GM18505 (cell line): ENCODE data around the gene CHST8.
"Not testable (repeated sequence)": the region's sequence is repeated elsewhere in the genome, so short reads cannot be mapped to it uniquely, and the experiment has no call there.

Experiments
- ATAC-seq: cut with Tn5 transposase; IDR thresholded peaks from one replicate; pipeline ENCODE4 v1.9.1; 2021; ENCODE audit not compliant: unreplicated experiment
- POLR2A ChIP-seq: IDR thresholded peaks from 4 replicates; pipeline ENCODE4 v1.6.1; 2011; ENCODE audit warnings: borderline replicate concordance; ENCODE audit not compliant: insufficient read depth, insufficient read length; ENCODE audit errors: extremely low read depth

Gene CHST8

DNA sequence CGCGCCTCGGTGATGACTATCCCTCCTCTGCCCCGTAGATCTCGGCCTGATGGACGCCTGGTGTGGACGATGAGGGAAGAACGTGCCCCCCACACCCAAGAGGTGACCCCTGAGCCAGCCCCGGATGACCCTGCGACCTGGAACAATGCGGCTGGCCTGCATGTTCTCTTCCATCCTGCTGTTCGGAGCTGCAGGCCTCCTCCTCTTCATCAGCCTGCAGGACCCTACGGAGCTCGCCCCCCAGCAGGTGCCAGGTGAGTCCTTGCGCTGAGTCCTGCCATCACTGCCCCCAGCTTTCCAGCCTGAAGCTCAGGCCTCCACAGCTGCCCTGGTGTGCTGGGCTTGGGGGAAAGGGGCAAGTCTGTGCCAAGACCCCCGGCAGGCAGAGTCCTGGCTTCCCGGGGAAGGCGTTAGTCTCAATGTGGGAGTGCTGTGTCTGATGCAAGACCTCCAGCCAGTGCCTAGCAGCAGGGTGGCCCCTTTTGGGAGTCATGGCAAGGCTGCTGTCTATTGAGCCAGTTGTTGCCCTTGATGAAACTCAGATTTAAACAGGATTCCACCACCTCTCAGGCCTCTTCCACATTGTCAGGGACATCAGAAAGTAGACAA is 67.5 kb downstream of the CHST8 start:
- ATAC-seq, result no peak

GRCh38 chr19:33689868-33690267 is 68.1 kb downstream of the CHST8 start:
- TF ChIP-seq POLR2A, result no peak
- ATAC-seq, result no peak

More for the DNA sequence above, 67.5 kb downstream of the CHST8 start:
- TF ChIP-seq POLR2A, result no peak

- no peak for ATAC-seq
- no peak for TF ChIP-seq POLR2A
Observed at GRCh38 chr19:33690378-33691029, 68.8 kb downstream of the CHST8 start.

GRCh38 chr19:33691030-33691427 is 69.3 kb downstream of the CHST8 start:
- no peak for ATAC-seq
- no peak for TF ChIP-seq POLR2A

DNA sequence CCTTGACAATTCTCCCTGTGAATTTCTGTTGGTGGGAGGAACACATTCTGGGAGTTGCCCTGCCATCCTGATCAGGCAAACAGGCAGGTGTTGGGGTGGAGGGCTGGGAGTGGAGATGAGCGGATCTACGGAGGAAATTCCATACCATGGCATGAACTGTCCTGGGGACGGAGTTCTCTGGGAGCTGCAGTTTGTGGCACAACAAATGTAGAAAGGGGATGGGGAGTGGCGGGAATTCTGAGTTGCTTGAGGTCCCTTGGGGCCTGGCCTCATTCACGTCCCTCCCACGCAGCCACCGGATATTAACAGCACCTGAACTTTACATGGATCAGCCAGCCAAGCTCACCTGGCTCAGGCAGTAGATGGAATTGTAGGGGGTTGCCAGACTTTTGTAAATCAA is 70.0 kb downstream of the CHST8 start:
- TF ChIP-seq POLR2A, result no peak
- no peak for ATAC-seq

DNA sequence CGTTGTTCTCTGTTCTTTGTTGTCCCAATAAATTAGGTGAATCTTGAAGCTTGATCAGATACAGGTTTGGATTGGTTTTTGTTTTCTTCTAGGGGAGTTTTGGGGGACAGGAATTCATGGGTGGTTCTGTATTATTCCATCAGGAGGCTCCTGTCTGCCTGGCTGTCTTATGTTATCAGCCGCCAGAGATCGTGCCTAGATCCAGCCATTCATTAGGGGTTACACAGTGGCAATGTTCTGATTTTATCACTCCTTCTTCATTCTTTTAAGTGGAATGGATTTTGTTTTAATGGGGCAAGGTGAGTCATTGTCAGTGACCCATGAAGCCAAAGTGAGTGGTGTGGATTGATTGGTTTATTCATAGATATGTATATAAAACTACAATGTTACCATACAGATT is 71.9 kb downstream of the CHST8 start:
- ATAC-seq, result no peak
- TF ChIP-seq POLR2A, result no peak

DNA sequence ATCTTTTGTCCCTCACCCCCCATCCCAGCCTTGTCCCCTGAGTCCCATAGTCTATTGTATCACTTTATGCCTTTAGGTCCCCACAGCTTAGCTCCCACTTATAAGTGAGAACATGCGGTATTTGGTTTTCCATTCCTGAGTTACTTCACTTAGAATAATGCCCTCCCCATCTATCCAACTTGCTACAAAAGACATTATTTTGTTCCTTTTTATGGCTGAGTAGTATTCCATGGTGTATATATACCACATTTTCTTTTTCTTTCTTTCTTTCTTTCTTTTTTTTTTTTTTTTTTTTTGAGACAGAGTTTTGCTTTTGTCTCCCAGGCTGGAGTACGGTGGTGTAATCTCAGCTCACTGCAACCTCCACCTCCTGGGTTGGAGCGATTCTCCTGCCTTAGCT is 73.8 kb downstream of the CHST8 start:
- not testable (repeated sequence) for ATAC-seq

GRCh38 chr19:33697766-33698165 is 76.0 kb downstream of the CHST8 start:
- TF ChIP-seq POLR2A, result no peak

DNA sequence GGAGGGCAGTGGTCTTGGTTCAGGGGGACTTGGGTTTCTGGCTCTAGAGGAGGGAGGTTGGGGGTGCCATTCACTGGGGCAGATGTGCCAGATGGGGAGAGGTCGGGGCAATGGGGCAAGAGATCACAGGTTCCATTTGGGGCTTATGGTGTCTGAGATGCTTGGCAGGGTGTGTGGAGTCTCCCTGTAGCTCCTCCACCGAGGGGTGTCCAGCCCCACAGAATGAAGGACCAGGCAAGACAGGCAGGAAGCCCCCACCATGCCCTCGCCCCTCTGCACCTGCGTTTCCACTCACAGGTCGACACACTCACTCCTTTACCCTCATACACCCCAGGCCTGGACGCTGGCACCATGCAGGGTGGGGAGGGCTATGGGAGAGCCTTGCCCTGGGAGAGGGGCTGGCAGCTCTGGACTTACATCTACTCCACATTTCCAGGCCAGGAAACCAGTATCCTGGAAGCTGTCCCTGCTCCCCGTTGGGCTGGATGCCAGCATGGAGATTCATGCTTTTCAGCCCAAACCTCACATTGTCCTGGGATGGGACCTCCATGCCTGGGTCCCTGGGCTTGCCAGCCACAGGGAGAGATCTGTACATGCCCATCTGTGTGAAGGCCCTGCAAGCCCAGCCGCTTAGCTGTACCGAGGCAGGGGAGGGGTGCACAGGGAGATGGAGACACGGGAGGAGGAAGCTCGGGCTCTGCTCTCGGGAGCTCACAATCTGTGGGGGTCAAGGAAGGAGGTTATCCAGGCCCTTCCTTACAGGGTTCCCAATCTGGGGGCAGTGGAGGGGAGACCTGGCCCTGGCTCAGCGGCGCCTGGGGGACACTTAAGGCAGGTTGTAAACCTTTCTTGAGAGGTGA is 77.1 kb downstream of the CHST8 start:
- ATAC-seq, result no peak
- no peak for TF ChIP-seq POLR2A

More at GRCh38 chr19:33697766-33698165, 76.0 kb downstream of the CHST8 start:
- ATAC-seq, result no peak

DNA sequence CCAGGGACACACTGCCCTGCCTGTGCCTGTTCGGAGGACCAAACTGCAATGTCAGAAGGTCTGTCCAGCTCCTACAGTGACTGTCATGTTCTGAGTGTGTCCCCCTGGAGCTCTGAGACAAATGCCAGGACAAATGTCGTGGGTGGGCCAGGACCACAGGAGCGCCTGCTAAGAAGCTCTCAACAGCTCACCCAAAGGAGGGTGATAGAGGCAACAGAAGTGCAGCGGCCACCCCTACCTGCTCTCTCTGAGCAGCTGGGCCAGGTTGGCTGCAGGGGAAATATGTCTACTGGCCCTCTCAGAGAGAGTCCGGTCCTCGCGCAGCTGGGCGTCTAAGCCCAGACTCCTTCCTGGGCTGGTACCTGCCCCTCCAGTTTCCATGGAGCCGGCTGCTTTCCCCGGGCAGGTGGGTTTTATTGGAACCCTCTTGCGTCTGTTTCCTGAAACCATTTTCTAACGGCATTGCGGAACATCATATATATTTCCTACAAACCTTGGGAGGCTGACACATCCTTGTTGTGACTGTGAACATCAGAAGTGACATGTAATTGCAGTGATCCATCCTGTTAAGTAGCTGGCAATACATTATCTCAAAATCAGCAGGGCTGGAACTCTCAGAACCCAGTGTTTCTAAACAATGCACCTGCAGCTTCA is 78.1 kb downstream of the CHST8 start:
- no peak for TF ChIP-seq POLR2A
- no peak for ATAC-seq

- ATAC-seq, result no peak
- no peak for TF ChIP-seq POLR2A
Observed at GRCh38 chr19:33700408-33701013, 78.8 kb downstream of the CHST8 start.

- TF ChIP-seq POLR2A, result no peak
- no peak for ATAC-seq
Observed at GRCh38 chr19:33701565-33701964, 79.8 kb downstream of the CHST8 start.
